GM23248 (cell line): ENCODE data around the gene XPO1. TPM values are rescaled to one million over a fixed set of nuclear protein-coding genes. Genes with fewer than 3 reads are reported as not detected.
"Not testable (repeated sequence)": the region's sequence is repeated elsewhere in the genome, so short reads cannot be mapped to it uniquely, and the experiment has no call there.

Experiments used
- DNase-seq: peaks from one replicate; pipeline ENCODE4 v3.0.0-alpha.2; 2015
- H2AFZ ChIP-seq: fragments of 200-600 bp; sonication (generic); 2 replicates; pipeline ENCODE4 v1.6.1; 2016; ENCODE audit warnings: antibody characterized with exemption
- H3F3A ChIP-seq: fragments of 200-600 bp; sonication (generic); 2 replicates; pipeline ENCODE4 v1.6.1; 2016; ENCODE audit warnings: mild to moderate bottlenecking, antibody characterized with exemption, mixed run types; ENCODE audit not compliant: insufficient read depth
- H3K27ac ChIP-seq: fragments of 200-600 bp; sonication (generic); 2 replicates; pipeline ENCODE4 v1.5.1; 2016; ENCODE audit warnings: mild to moderate bottlenecking
- H3K27me3 ChIP-seq: fragments of 200-600 bp; sonication (generic); replicated peaks from 2 replicates; pipeline ENCODE4 v1.6.1; 2016; ENCODE audit warnings: mild to moderate bottlenecking; ENCODE audit not compliant: insufficient read depth
- H3K36me3 ChIP-seq: fragments of 200-600 bp; sonication (generic); 2 replicates; pipeline ENCODE4 v1.6.1; 2016; ENCODE audit warnings: low read depth, mild to moderate bottlenecking
- H3K4me1 ChIP-seq: fragments of 200-600 bp; sonication (generic); 2 replicates; pipeline ENCODE4 v1.6.1; 2016; ENCODE audit warnings: mild to moderate bottlenecking; ENCODE audit not compliant: insufficient read depth
- H3K4me2 ChIP-seq: fragments of 200-600 bp; sonication (generic); one replicate; pipeline ENCODE4 v1.6.1; 2016; ENCODE audit warnings: mild to moderate bottlenecking; ENCODE audit not compliant: unreplicated experiment
- H3K4me3 ChIP-seq: fragments of 200-600 bp; sonication (generic); 2 replicates; pipeline ENCODE4 v1.5.1; 2016; ENCODE audit warnings: mild to moderate bottlenecking
- H3K79me2 ChIP-seq: fragments of 200-600 bp; sonication (generic); 2 replicates; pipeline ENCODE4 v1.6.1; 2016; ENCODE audit warnings: mild to moderate bottlenecking; ENCODE audit not compliant: insufficient read depth
- H3K9ac ChIP-seq: fragments of 200-600 bp; sonication (generic); 2 replicates; pipeline ENCODE4 v1.6.1; 2016; ENCODE audit warnings: mild to moderate bottlenecking
- H3K9me2 ChIP-seq: fragments of 200-600 bp; sonication (generic); 2 replicates; pipeline ENCODE4 v1.6.1; 2016; ENCODE audit warnings: mixed run types, mild to moderate bottlenecking, moderate library complexity; ENCODE audit not compliant: insufficient read depth
- H3K9me3 ChIP-seq: fragments of 200-600 bp; sonication (generic); one replicate; pipeline ENCODE4 v1.6.1; 2017; ENCODE audit warnings: low read depth
- H4K20me1 ChIP-seq: fragments of 200-600 bp; sonication (generic); 2 replicates; pipeline ENCODE4 v1.6.0; 2016; ENCODE audit not compliant: insufficient read depth
- EZH2 ChIP-seq: fragments of 200-600 bp; sonication (generic); IDR thresholded peaks from 2 replicates; pipeline ENCODE4 v1.6.1; 2018; ENCODE audit warnings: antibody characterized with exemption, mild to moderate bottlenecking; ENCODE audit not compliant: insufficient read depth, poor library complexity, severe bottlenecking
- EZH2phosphoT487 ChIP-seq: fragments of 200-600 bp; sonication (generic); IDR thresholded peaks from 2 replicates; pipeline ENCODE4 v1.6.1; 2018; ENCODE audit warnings: antibody characterized with exemption, moderate library complexity, mild to moderate bottlenecking, low read depth; ENCODE audit not compliant: insufficient read depth
- WGBS, 2 experiments: methylation state at CpG; one replicate each; pipeline ENCODE4 v1.1.6; 2015 to 2017; ENCODE audit warnings: low lambda C conversion rate in 2 of 2, low coverage in 1 of 2; ENCODE audit errors: missing lambda C conversion rate in 2 of 2; 5-methylcytosine and 5-hydroxymethylcytosine counted together
- in situ Hi-C: fragments of 300-500 bp; cut with MboI; formaldehyde crosslinking; loops from 2 replicates; pipeline ENCODE4 v1.15.0; 2020
- polyA plus RNA-seq: library from polyadenylated mRNA; unstranded; fragments of >200 nt; fragmentation: Nextera tagmentation; extraction: Ambion mirVana; gene quantifications from 2 replicates; pipeline ENCODE4 v1.2.1, GENCODE V29; 2016
- total RNA-seq: library from RNA; depleted of rRNA; stranded (reverse); fragments of >200 nt; shearing (Covaris generic); gene quantifications from 2 replicates; pipeline ENCODE4 v1.2.3, GENCODE V29; 2014

The XPO1 gene
- total and polyA plus RNA-seq, 2 experiments from 2014 or later = 52.3 to 104 TPM

GRCh38 chr2:61549546-61549945 lies 11.4 kb upstream of the XPO1 start:
- no peak overlapping the region for H3K4me3 ChIP-seq
- no peaks in the 10 kb centered on the region for H3K36me3 ChIP-seq
- no peaks in the 10 kb centered on the region for H3K79me2 ChIP-seq
- WGBS, 2 experiments = 53 to 55% methylated on average over 2 of the region's 2 CpGs
- H3K9me2 ChIP-seq = no peaks in the 10 kb centered on the region
- no peak overlapping the region for H3K27ac ChIP-seq
- in situ Hi-C loops = no loop called here
- H3K9ac ChIP-seq = no peak overlapping the region
- H3K4me1 ChIP-seq = no peaks in the 10 kb centered on the region
- no peak for TF ChIP-seq EZH2phosphoT487
- no peak for TF ChIP-seq EZH2
- no peak overlapping the region for H2AFZ ChIP-seq
- H3K9me3 ChIP-seq = no peaks in the 10 kb centered on the region
- H4K20me1 ChIP-seq = no peaks in the 10 kb centered on the region
- no peaks in the 10 kb centered on the region for H3K27me3 ChIP-seq
- no peak overlapping the region for H3K4me2 ChIP-seq
- DNase-seq = no peak
- H3F3A ChIP-seq = no peaks in the 10 kb centered on the region

GRCh38 chr2:61543062-61543461 lies 4.9 kb upstream of the XPO1 start:
- in situ Hi-C loops = no loop called here
- H3K9ac ChIP-seq = no peak overlapping the region
- peaks cover 4% of the 10 kb centered on the region; the same call in 1 of the 2 replicates for H3K4me1 ChIP-seq
- no peaks in the 10 kb centered on the region for H3K36me3 ChIP-seq
- no peaks in the 10 kb centered on the region for H3K9me2 ChIP-seq
- no peaks in the 10 kb centered on the region for H3K27me3 ChIP-seq
- no peaks in the 10 kb centered on the region for H3K9me3 ChIP-seq
- no peaks in the 10 kb centered on the region for H4K20me1 ChIP-seq
- TF ChIP-seq EZH2 = no peak
- TF ChIP-seq EZH2phosphoT487 = no peak
- H3F3A ChIP-seq = no peaks in the 10 kb centered on the region
- H3K79me2 ChIP-seq = no peaks in the 10 kb centered on the region
- H3K4me2 ChIP-seq = no peak overlapping the region
- no peak for DNase-seq
- WGBS, 2 experiments = 72 to 86% methylated on average over 2 of the region's 2 CpGs
- H2AFZ ChIP-seq = no peak overlapping the region
- H3K27ac ChIP-seq = no peak overlapping the region
- H3K4me3 ChIP-seq = no peak overlapping the region

GRCh38 chr2:61540167-61540566 lies 2.0 kb upstream of the XPO1 start:
- H3K9me3 ChIP-seq, in situ Hi-C loops, H3K4me1 ChIP-seq, H3K27ac ChIP-seq, DNase-seq, H3K9ac ChIP-seq, H2AFZ ChIP-seq, H3K4me2 ChIP-seq, H3K27me3 ChIP-seq, H3K9me2 ChIP-seq, H3K36me3 ChIP-seq, H3K4me3 ChIP-seq: not testable (repeated sequence)
- H4K20me1 ChIP-seq = peaks cover 12% of the 10 kb centered on the region
- WGBS, 2 experiments = 93 to 95% methylated on average over 10 of the region's 10 CpGs
- peaks cover 19% of the 10 kb centered on the region for H3F3A ChIP-seq
- H3K79me2 ChIP-seq = peaks cover 27% of the 10 kb centered on the region

GRCh38 chr2:61538920-61539520 lies 864 bp upstream of the XPO1 start:
- Histone ChIP-seq H3K4me2 (peak overlapping the region; percentile 84), H3K79me2 (peaks cover 38% of the 10 kb centered on the region), H3K9ac (peak overlapping the region; percentile 93), H2AFZ (peak overlapping the region; percentile 79), H3K27me3 (no peaks in the 10 kb centered on the region), H3K4me1 (peaks cover 19% of the 10 kb centered on the region), H3K27ac (peak overlapping the region; percentile 94), H3F3A (peaks cover 30% of the 10 kb centered on the region), H3K36me3 (no peaks in the 10 kb centered on the region), H3K9me3 (no peaks in the 10 kb centered on the region), H3K9me2 (no peaks in the 10 kb centered on the region), H4K20me1 (peaks cover 19% of the 10 kb centered on the region), H3K4me3 (peak overlapping the region; percentile 82)
- in situ Hi-C loops = no loop called here
- DNase-seq = peak; percentile 65
- TF ChIP-seq EZH2 (no peak), EZH2phosphoT487 (no peak)
- 3 to 4% methylated on average over 19 of the region's 19 CpGs for WGBS, 2 experiments

DNA sequence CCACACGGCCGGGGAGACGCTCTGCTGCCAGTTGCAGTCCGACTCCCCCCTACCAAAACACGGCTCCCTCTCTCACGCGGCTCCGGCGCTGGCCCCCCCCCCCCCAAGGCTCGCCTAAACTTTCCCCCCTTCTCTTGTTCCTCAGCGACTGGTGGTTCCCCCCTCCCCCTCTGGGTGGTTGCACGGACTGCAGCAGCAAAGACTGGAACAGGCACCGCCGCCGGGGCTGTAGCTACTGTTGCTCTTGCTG lies 281 bp downstream of the XPO1 start:
- Histone ChIP-seq H3K9me2 (no peaks in the 10 kb centered on the region), H2AFZ (peak overlapping the region; percentile 23; the same call in 1 of the 2 replicates), H3K27ac (peak overlapping the region; percentile 94), H3K9ac (peak overlapping the region; percentile 93), H3K36me3 (no peaks in the 10 kb centered on the region), H3K4me3 (peak overlapping the region; percentile 82), H3K9me3 (no peaks in the 10 kb centered on the region), H3K4me2 (peak overlapping the region; percentile 71), H3K79me2 (peaks cover 50% of the 10 kb centered on the region), H3K4me1 (peaks cover 29% of the 10 kb centered on the region), H3F3A (peaks cover 31% of the 10 kb centered on the region), H3K27me3 (no peaks in the 10 kb centered on the region), H4K20me1 (peaks cover 19% of the 10 kb centered on the region)
- WGBS, 2 experiments = 2 to 4% methylated on average over 4 to 15 of the region's 15 CpGs
- TF ChIP-seq EZH2 (no peak), EZH2phosphoT487 (no peak)
- in situ Hi-C loops = no loop called here
- no peak for DNase-seq
